T-helper 9 cell (primary cell): Measurements from ENCODE around the gene SLC39A2.
A peak's percentile ranks its signal among the peaks of the same experiment; 100 is the strongest.
"Not testable (repeated sequence)": the region's sequence is repeated elsewhere in the genome, so short reads cannot be mapped to it uniquely, and the experiment has no call there.

Source experiments
- DNase-seq: peaks from one replicate; pipeline ENCODE4 v3.0.0-alpha.2; 2020

SLC39A2 gene

DNA sequence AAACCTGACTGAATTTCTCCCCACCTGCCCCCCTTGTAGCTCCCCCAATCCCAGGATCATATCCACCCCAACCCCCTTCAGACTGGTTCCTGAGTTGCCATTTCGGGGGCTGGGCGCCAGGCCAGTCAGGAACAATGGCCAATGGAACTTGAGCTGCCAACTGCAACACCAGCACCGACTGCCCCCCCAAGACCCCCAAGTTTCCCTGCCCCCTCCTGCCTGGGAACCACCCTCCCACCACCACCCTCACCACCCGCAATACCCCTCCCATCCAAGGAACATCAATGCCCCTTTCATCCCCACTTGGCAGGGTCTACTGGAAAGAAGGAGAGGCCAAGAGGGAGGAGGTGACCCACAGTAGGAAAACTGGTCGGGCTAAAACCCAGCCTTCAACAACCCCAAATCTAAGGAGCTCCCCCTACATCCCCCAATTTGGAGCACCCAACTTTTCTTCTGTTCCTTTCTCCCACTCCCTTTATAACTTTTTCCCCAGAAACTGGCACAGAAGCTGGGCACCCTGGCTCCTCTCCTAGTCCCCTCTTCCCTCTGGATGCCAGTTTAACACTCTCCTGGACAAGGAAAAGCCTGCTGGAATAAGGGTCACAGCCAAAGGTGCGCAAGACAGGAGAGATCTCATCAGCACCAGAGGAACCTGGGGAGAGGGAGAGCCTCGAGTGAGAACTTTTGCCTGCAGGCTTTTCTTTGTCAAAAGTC, 27.3 kb downstream of the SLC39A2 start:
- no peak for DNase-seq

GRCh38 chr14:21026988-21027315, 27.9 kb downstream of the SLC39A2 start:
- DNase-seq = no peak

- DNase-seq = no peak
These were observed 30.8 kb downstream of the SLC39A2 start, which contains the start of gene TPPP2 for GRCh38 chr14:21029917-21030316. Gene TPPP2 (plus strand): TSS chr14:21030217. CDS start chr14:21030582, 365 bp downstream.

DNA sequence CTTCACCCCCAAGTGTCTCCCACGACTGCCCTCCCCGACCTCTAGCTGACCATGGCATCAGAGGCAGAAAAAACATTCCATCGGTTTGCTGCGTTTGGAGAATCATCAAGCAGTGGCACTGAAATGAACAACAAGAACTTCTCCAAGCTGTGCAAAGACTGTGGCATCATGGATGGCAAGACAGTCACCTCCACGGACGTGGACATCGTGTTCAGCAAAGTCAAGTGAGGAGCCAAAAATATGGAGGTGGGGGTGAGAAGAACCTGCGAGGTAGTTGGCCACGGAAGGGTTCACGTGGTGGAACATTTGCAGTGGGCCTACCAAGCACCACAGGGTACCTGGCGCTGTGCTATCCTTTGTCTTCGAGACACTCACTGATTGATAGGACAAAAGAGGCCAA, 31.4 kb downstream of the SLC39A2 start:
- DNase-seq = no peak

- DNase-seq = no peak
These were observed 33.4 kb downstream of the SLC39A2 start for GRCh38 chr14:21032326-21033132.

GRCh38 chr14:21033133-21033698, 34.1 kb downstream of the SLC39A2 start:
- DNase-seq = no peak

DNA sequence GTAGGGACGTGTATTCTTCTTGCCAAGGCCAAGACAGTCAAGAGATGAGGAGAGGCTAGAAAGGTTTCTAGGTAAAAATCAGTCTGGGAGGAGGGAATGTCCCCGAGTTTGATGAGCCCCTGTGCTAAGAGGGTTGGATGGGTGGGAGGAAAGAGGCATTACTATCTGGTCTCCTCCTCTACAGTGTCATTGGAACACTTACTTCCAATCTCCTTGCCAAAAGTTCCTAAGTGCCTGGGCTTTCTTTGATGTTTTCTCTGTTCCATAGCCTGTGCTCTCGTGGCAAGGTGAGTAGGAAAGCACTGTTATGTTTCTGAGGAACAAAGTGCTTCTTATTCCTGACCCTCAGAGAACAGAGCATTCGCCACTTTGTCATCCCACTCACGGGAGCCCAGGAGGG, 35.6 kb downstream of the SLC39A2 start, which contains the start of gene RNASE13:
RNASE13 (minus strand) TSS at position 101 of the 400 bp plus-strand sequence. CDS start 519 bp downstream, outside the sequence.
- DNase-seq = no peak

GRCh38 chr14:21036751-21037150, 37.7 kb downstream of the SLC39A2 start:
- no peak for DNase-seq

- DNase-seq = no peak
These were observed 38.1 kb downstream of the SLC39A2 start for GRCh38 chr14:21037156-21037555.

GRCh38 chr14:21038441-21039422, 39.6 kb downstream of the SLC39A2 start:
- DNase-seq = no peak

- no peak for DNase-seq
These were observed 40.7 kb downstream of the SLC39A2 start for GRCh38 chr14:21039585-21040369.

GRCh38 chr14:21040370-21040925, 41.4 kb downstream of the SLC39A2 start:
- DNase-seq = no peak

DNA sequence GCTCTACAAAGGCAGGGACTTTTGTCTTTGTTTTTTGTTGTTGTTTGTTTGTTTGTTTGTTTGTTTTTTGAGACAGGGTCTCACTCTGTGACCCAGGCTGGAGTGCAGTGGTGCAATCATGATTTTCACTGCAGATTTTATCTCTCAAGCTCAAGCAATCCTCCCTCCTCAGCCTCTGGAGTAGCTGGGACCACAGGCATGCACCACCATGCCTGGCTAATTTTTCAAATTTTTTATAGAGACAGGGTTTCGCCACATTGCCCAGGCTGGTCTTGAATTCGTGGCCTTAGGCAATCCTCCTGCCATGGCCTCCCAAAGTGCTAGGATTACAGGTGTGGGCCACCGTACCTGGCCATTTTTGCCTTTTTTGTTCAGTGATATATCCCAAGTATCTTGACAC, 41.8 kb downstream of the SLC39A2 start:
- not testable (repeated sequence) for DNase-seq

DNA sequence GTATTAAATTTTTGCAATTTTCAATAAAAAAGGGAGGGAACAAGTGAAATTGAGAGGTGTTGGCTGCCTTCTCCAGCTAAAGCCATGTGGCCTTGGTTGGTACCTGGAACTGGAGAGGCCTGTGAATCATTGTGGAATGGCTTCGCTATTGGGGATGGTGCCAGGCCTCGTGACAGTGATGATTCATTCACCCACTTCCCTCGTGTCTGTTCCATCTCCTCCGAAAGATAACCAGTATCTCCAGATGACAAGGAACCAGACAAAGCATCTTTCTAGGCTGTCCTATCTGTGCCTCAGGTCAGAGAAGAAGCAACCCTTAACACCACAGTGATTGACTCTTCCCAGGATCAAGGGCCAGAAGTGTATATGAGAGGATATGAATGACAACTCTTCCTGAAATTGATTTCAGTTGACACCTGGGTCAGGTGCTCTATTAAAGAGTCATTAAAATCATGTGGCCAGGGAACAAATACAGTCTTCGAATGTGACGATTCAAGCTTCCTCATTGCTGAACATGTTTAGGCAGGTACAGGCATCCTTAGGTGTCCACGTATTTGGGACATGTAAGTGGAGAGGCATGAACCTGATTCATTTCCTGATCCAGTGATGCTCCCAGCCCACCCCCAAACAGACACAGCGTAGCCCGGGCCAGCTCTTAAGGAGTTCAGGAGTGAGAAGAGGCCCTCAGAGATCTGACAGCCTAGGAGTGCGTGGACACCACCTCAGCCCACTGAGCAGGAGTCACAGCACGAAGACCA, 42.8 kb downstream of the SLC39A2 start, which contains the start of gene RNASE7:
RNASE7 (plus strand) TSS at position 687 of the 758 bp plus-strand sequence. CDS start 631 bp downstream, outside the sequence.
- no peak for DNase-seq

DNA sequence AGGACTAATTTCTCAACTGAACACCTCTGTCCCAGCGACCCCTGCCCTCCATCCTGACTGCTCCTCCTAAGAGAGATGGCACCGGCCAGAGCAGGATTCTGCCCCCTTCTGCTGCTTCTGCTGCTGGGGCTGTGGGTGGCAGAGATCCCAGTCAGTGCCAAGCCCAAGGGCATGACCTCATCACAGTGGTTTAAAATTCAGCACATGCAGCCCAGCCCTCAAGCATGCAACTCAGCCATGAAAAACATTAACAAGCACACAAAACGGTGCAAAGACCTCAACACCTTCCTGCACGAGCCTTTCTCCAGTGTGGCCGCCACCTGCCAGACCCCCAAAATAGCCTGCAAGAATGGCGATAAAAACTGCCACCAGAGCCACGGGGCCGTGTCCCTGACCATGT, 43.8 kb downstream of the SLC39A2 start:
- DNase-seq = no peak

DNA sequence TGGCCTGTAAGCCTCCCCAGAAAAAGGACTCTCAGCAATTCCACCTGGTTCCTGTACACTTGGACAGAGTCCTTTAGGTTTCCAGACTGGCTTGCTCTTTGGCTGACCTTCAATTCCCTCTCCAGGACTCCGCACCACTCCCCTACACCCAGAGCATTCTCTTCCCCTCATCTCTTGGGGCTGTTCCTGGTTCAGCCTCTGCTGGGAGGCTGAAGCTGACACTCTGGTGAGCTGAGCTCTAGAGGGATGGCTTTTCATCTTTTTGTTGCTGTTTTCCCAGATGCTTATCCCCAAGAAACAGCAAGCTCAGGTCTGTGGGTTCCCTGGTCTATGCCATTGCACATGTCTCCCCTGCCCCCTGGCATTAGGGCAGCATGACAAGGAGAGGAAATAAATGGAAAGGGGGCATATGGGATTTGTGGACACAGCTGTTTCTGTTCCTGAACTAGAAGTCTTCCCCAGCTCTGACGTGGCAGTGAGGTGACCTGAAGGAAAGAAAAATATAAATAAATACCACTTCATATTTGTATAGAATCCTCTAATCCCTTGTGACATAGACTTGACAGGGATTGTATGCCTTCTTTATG, 44.4 kb downstream of the SLC39A2 start:
- DNase-seq = no peak

DNA sequence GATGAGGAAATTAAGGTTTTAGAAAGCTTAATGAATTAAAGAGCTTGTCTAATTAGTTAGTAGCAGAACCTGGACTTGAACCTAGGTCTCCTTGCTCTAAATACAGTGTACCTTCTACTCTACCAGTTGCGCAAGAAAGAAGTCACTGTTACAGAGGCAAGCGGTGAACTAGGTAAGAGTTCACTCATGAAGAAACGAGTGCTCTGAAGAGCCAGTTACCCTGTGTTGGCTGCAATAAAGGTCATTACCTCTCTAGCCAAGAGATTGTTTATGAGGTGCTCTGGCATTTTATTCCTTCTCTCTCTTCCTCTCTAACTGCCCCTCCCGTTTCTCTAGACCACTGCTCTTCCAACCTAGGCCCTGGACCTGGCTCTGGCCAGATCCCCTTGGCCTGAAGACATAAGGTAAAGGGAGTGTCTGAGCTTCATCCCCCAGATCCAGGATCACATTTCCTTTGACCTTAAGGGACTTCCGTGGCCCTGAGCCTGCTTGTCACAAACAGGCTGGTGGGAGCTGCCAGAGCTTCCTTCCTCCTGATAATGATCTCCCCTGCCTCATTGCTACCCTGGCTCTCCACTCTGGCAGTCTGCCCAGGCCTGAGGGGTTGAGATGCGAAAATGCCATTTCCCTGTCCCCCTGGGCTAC, 45.0 kb downstream of the SLC39A2 start:
- DNase-seq = peak; percentile 13

DNA sequence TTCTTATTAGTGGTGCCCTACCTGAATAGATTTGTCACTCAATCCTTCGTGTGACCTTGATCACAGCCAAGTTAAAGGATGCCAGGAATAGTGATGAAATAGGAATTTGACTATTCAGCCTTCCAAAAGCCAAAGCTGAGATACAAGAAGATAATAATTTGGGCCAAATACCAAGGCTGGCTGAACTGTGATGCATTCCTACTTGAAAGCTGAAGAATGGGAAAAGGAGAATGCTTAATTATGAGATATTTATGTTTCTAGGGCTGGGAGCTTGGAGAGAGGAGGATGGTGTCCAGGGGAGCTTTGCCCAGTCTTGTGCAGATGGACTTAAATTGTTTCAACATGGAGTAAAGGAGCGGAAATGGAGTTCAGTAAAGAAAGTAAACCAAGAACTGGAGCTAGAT, 48.3 kb downstream of the SLC39A2 start:
- DNase-seq = no peak

DNA sequence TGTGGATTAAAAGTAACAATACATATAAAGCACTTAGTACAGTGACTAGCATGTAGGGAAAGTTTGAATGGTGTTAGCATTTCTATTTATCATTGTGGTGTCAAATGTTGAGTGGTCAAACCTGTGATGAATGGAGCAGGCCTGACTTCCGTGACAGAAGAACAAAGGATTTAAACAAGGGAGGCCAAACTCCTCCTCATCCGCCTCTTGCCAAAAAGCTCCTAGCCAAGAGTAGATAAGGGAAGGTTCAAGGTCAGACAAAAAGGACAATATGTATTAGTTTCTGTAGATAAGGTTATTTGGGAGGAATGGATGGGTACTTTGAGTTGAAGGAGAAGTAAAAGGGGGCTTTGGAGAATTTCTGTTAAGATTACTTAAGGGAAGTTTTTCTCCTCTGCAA, 49.5 kb downstream of the SLC39A2 start:
- no peak for DNase-seq
